Ectodermal cell (in vitro differentiated cells): Measurements from ENCODE around the gene ACTRT2.

Experiments
- H3K27ac ChIP-seq: 2 replicates; pipeline ENCODE4 v1.7.0; 2013; ENCODE audit warnings: mild to moderate bottlenecking, low read depth, low read length; ENCODE audit not compliant: insufficient read depth, poor library complexity, severe bottlenecking
- H3K27me3 ChIP-seq: 2 replicates; pipeline ENCODE4 v1.7.0; 2013; ENCODE audit warnings: mild to moderate bottlenecking, low read length; ENCODE audit not compliant: insufficient read depth, control insufficient read depth, poor library complexity, severe bottlenecking
- H3K36me3 ChIP-seq: one replicate; pipeline ENCODE4 v1.7.0; 2013; ENCODE audit warnings: low read length; ENCODE audit not compliant: control insufficient read depth, insufficient read depth
- H3K4me1 ChIP-seq: one replicate; pipeline ENCODE4 v1.7.0; 2013; ENCODE audit warnings: low read length; ENCODE audit not compliant: control insufficient read depth, insufficient read depth
- H3K4me3 ChIP-seq: 2 replicates; pipeline ENCODE4 v1.7.0; 2013; ENCODE audit warnings: low read depth, low read length, control low read depth; ENCODE audit not compliant: insufficient read depth
- H3K9me3 ChIP-seq: 2 replicates; pipeline ENCODE4 v1.7.0; 2013; ENCODE audit warnings: mild to moderate bottlenecking, low read length, moderate library complexity; ENCODE audit not compliant: control insufficient read depth
- WGBS, 2 experiments: methylation state at CpG; one replicate each; pipeline ENCODE4 v1.1.7; 2013; ENCODE audit warnings: missing lambda C conversion rate in 2 of 2; 5-methylcytosine and 5-hydroxymethylcytosine counted together

The ACTRT2 gene

DNA sequence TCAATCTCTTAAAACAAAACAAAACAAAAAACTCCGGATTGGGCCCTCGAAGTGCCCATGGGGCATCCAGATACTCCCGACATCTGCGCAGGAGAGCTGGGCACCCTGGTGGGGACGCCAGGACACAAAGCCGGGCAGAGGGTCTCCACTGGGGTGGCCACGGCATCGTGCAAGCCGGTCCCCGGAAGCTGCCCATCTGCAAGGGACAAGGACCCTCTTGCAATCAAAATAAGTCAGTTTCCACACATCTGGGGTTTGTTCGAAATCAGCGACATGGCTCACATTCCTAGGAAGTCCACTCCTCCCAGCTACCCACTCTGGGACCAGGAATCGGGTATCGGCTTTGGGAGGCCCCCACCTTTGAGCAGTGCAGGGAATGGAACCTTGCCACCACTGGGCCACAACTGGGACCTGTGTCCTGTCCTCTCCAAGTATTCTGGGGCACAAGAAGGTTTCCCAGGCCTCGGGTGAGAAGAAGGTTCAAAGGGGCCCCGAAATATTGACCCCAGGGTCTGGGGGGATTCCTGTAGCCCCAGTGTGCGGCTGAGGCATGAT lies 43.1 kb downstream of the ACTRT2 start:
- peaks cover 19% of the 10 kb centered on the region for H3K4me1 ChIP-seq
- peaks cover 87% of the 10 kb centered on the region for H3K27me3 ChIP-seq
- no peak overlapping the region for H3K4me3 ChIP-seq
- WGBS, 2 experiments: 66 to 71% methylated on average over 17 of the region's 17 CpGs
- no peaks in the 10 kb centered on the region for H3K36me3 ChIP-seq
- H3K9me3 ChIP-seq: no peaks in the 10 kb centered on the region
- H3K27ac ChIP-seq: no peak overlapping the region

DNA sequence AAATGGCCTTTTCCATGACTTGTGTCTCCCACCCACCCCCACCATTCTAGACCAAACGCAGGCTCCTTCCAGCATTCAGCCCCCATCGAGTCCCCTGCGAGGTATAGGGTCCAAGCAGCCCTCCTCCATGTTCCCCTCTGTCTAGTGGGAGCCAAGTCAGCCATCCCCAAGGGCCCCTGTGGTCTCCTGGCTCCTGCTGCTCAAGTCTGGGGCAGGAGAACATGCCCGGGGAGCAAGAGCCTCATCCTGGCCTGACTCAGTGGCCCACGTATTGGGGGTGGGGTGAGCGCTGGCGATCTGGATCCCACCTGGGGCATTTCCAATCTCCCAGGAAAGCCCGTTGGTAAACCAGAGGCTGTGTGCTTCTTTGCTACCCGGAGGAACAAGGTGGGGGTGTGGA lies 43.6 kb downstream of the ACTRT2 start:
- H3K9me3 ChIP-seq: no peaks in the 10 kb centered on the region
- no peak overlapping the region for H3K27ac ChIP-seq
- no peak overlapping the region for H3K4me3 ChIP-seq
- WGBS, 2 experiments: 70 to 73% methylated on average over 9 of the region's 9 CpGs
- peaks cover 19% of the 10 kb centered on the region for H3K4me1 ChIP-seq
- H3K36me3 ChIP-seq: no peaks in the 10 kb centered on the region
- peaks cover 92% of the 10 kb centered on the region for H3K27me3 ChIP-seq

DNA sequence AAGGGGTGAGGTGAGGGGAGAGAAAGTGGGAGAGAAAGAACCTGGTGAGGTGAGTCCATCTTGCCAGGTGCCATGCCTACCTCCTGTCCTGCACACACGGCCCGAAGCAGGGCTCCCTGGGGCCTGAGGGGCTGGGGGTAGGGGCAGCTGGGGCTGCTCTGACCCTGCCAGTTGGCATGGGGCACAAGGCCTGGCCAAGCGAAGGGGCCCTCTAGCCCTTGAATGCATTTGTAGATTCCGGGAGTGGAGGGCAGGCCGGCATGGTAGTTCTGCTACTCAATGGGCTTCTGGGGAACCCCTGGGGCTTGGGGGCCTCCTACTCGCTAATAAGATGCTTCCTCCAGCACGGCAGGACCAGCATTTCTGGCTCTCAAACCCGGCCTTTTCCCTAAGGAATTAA lies 44.1 kb downstream of the ACTRT2 start:
- peaks cover 19% of the 10 kb centered on the region for H3K4me1 ChIP-seq
- no peaks in the 10 kb centered on the region for H3K36me3 ChIP-seq
- no peak overlapping the region for H3K27ac ChIP-seq
- peaks cover 93% of the 10 kb centered on the region for H3K27me3 ChIP-seq
- no peaks in the 10 kb centered on the region for H3K9me3 ChIP-seq
- 55 to 58% methylated on average over 8 of the region's 8 CpGs for WGBS, 2 experiments
- no peak overlapping the region for H3K4me3 ChIP-seq

DNA sequence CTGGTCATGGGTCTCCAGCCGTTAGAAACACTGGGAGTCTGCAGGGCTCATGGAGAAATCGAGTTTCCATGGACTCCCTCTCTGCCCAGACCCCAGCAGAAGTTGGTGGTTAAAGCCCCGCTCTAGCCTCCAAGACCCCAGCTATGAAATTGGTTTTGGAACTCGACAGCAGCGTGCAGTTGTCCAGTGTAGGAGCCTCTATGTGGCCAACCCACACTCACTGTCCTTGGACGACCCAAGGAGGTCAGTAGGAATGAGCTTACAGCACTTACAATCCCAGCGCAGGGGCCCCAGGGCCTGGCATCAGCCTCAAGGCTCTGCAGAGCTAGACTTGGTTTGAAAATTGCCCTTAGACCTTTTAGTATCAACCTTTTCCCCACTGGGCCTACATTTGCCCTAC lies 44.5 kb downstream of the ACTRT2 start:
- Histone ChIP-seq H3K9me3 (no peaks in the 10 kb centered on the region), H3K27ac (no peak overlapping the region), H3K4me3 (no peak overlapping the region), H3K27me3 (peaks cover 94% of the 10 kb centered on the region), H3K36me3 (no peaks in the 10 kb centered on the region), H3K4me1 (peaks cover 20% of the 10 kb centered on the region)
- WGBS, 2 experiments: 73 to 75% methylated on average over 7 of the region's 7 CpGs

DNA sequence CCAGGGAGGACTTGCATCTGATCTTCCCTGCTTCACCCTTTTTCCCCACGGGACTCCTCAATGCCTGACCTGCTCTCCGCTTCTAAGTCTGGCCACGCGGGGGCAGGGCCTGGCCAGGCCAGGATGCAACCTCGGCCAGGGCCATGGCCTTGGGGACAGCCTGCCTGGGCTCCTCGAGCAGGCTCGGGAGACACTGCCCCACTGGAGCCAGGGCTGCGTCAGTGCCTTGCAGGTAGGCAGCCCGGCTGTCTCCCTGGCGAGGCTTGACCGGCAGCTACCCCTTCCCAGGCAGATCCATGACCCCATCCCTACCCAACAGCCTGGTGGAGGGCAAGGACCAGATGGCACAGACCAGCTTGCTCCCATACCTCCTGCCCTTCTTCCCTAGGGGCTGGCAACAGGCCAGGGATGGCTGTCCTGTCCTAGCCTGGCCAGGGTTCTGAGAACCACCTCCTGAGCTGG lies 45.0 kb downstream of the ACTRT2 start:
- H3K4me1 ChIP-seq: peaks cover 25% of the 10 kb centered on the region
- H3K27me3 ChIP-seq: peaks cover 94% of the 10 kb centered on the region
- 41 to 46% methylated on average over 11 of the region's 11 CpGs for WGBS, 2 experiments
- no peaks in the 10 kb centered on the region for H3K9me3 ChIP-seq
- no peaks in the 10 kb centered on the region for H3K36me3 ChIP-seq
- H3K4me3 ChIP-seq: no peak overlapping the region
- no peak overlapping the region for H3K27ac ChIP-seq

DNA sequence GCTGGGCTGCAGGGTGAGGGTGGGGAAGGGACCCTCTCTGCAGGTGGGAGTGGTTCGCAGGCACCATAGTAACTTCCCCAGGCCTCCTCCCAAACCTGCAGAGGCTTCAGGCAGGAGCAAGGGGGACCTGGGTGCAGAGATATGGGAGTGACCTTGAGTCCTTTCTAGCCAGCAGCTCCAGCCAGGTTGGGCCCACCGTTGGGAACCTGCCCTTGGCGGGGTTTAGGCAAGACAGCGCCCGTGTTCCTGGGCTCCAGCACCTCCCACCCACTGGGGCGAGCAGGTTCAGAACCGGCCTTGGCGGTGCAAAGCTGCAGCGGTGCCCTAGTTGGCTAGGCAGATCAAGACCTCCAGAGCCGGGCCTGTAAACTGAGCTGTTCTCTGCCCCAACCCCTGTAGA lies 45.6 kb downstream of the ACTRT2 start:
- H3K36me3 ChIP-seq: no peaks in the 10 kb centered on the region
- WGBS, 2 experiments: 66 to 69% methylated on average over 10 of the region's 10 CpGs
- peaks cover 94% of the 10 kb centered on the region for H3K27me3 ChIP-seq
- no peaks in the 10 kb centered on the region for H3K9me3 ChIP-seq
- no peak overlapping the region for H3K27ac ChIP-seq
- peaks cover 27% of the 10 kb centered on the region for H3K4me1 ChIP-seq
- H3K4me3 ChIP-seq: no peak overlapping the region

DNA sequence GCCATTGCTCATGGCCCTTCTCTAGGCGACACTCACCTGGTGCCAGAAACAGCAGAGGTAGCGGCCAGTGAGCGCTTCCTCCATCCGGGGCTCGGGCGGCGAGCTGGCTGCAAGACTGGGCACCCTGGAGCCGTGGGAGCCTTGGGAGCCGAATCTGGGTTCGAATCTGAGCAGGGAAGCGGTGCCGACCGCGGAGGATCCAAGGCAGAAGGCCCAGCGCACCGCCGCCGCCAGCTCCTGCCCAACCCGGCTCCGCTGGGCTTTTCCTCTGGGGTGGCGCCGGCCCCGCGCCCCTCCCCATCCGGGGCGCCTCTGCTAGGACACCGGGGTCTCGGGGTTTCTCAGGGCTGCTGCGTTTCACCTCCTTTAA lies 46.0 kb downstream of the ACTRT2 start:
- Histone ChIP-seq H3K4me3 (no peak overlapping the region), H3K36me3 (no peaks in the 10 kb centered on the region), H3K27ac (no peak overlapping the region), H3K27me3 (peaks cover 94% of the 10 kb centered on the region), H3K9me3 (no peaks in the 10 kb centered on the region), H3K4me1 (peaks cover 22% of the 10 kb centered on the region)
- 18 to 19% methylated on average over 29 of the region's 29 CpGs for WGBS, 2 experiments

DNA sequence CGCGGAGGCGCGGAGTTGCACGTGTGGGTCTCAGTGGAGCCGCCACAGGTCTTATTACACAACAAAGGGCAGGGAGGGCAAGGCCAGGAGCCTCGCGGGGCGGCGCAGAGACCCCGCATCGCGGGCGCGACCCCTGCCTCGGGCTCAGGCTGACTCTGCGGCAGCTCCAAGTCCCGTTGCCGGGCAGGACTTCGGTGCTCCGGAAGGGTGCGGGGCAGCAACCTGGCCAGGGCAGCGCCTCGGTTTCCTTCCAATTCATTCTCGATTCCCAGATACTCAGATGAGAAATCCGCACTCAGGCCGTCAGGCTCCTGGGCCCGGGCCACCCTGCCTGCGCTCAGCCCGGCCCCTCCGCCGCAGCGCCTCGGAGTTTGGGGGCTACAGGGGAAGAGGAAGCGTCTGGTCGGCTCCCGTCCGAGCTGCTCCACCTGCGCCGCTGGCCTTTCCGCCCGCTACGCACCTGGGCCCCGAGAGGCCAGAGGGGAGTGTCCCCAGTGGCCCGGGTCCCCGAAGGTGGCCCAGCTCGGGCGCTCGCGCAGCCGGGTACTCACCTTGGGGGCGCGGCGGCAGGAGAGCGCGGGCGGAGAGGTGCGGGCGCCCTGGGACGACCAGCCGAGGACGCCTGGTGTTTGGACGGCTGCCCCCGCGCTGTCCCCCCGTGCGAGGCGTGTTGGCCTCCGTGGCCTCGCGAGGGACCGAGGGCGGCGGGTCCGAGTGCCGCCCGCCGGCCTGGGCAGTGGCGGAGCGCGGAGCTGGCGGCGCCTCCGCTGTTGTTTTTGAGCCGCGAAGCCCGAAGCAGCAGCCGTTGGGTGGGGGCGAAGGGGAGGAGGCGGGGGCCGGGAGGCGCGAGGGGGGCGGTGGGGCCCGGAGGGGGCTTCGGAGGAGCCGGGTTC lies 46.6 kb downstream of the ACTRT2 start:
- peak overlapping the region; percentile 35 for H3K4me3 ChIP-seq
- peaks cover 21% of the 10 kb centered on the region for H3K4me1 ChIP-seq
- H3K36me3 ChIP-seq: no peaks in the 10 kb centered on the region
- no peak overlapping the region for H3K27ac ChIP-seq
- 2% methylated on average over 97 of the region's 97 CpGs for WGBS, 2 experiments
- H3K27me3 ChIP-seq: peaks cover 94% of the 10 kb centered on the region
- no peaks in the 10 kb centered on the region for H3K9me3 ChIP-seq

DNA sequence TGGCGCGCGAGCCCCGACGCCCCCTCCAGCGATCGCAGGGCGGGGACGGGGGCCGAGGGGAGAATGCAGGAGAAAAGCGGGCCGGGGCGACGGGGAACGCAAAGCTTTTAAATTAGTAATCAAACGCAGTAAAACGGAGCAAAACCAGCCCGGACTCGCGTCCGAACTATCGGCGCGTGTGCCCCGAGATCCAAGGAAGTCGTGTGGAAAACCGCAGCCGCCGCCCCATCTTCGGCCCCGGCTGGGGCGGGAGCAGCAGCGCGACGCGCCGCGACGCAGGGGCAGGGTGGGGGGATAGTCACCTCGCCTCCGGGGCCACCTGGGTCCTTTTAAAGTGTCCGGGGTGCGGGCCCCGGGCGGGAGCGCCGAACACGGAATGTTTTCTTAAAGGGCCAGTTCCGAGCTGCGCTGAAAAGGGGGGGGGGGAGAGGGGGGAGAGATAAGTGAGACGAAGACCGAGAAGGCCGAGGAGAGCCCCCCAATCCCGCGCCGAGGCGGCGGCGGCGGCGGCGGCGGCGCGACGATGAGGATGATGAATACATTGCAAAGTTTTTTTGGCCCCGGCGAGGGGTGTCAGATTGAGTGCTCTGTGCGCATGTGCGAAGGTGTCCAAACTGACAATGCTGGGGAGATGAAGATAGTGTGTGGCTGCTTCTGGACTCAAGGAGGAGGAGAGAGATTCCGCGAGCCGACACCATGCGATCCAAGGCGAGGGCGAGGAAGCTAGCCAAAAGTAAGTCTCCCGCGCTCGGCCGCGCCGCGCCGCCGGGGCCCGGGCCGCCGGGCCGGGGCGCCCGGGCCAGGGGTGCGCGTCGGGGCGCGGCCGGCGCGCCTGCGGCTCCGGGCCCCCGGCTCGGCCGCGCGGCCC lies 47.5 kb downstream of the ACTRT2 start, which contains the start of gene PRDM16:
PRDM16 (plus strand) TSS at position 640 of the 868 bp plus-strand sequence; CDS start at position 697, 57 bp downstream.
- Histone ChIP-seq H3K36me3 (no peaks in the 10 kb centered on the region), H3K9me3 (no peaks in the 10 kb centered on the region), H3K27ac (no peak within 1 kb of the TSS), H3K4me3 (peak within 1 kb of the TSS; percentile 41), H3K27me3 (peaks cover 94% of the 10 kb centered on the region), H3K4me1 (peaks cover 29% of the 10 kb centered on the region)
- WGBS, 2 experiments: 1% methylated on average over 106 of the region's 106 CpGs
